Mesenteric fat pad (tissue), 1 donor: Measurements from ENCODE around the gene S100A7. TPM values are rescaled to one million over a fixed set of nuclear protein-coding genes. Genes with fewer than 3 reads are reported as not detected.
"Not testable (repeated sequence)": the region's sequence is repeated elsewhere in the genome, so short reads cannot be mapped to it uniquely, and the experiment has no call there.

Experiments
- DNase-seq: peaks from one replicate; pipeline ENCODE4 v3.0.0-alpha.2; 2020; ENCODE audit warnings: low spot score
- total RNA-seq: library from RNA; stranded (reverse); fragmentation: NEBNext Ultra II Directional; extraction: Animal tissue kit (Norgen Biotek cat#: 25700); gene quantifications from one replicate; pipeline ENCODE4 v1.2.1, GENCODE V29; 2021
- donor health status: DM: yes; HTN: yes; CAD: no.

Gene S100A7
- total RNA-seq, 1 donor from 2014 or later, result not detected

DNA sequence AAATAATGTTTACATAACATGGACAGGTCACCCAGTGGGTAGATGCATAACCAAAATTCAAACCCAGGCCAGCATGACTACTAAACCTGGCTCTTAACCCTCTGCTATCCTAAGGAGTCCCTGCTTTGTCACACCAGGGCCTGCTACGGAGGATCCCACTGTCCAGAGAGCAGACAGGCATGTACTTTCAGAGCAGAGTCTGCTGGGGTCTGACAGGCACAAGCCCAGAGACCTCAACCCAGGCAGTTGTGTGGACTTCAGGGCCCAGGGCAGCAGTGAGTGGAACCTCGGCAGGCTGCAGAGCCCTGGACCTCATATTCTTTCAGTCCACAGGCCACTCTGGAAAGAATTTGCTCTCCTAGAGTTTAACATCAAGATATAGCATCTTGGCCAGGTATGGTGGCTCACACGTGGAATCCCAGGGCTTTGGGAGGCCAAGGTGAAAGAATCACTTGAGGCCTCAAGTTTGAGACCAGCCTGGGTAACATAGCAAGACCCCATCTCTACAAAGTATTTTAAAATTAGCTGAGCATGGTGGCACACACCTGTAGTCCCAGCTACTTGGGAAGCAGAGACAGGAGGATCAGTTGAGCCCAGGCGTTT lies 16.1 kb upstream of the S100A7 start:
- no peak for DNase-seq

DNA sequence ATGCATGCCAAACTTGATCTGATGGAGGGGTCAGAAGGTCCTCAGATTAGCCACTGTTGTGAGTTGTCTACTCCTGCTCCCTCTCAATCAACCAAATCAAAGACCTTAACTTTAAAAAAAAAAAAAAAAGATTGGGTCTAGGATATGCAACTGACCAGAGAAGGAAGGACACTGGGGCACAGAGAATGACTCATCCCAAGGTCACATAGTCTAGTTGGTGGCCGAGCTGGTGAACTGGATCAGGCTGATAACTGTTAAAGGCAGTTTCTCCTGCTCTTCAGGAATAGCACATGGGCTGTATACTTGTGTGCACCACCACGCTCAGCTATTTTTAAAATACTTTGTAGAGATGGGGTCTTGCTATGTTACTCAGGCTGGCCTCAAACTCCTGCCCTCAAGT lies 14.8 kb upstream of the S100A7 start:
- DNase-seq, result no peak

DNA sequence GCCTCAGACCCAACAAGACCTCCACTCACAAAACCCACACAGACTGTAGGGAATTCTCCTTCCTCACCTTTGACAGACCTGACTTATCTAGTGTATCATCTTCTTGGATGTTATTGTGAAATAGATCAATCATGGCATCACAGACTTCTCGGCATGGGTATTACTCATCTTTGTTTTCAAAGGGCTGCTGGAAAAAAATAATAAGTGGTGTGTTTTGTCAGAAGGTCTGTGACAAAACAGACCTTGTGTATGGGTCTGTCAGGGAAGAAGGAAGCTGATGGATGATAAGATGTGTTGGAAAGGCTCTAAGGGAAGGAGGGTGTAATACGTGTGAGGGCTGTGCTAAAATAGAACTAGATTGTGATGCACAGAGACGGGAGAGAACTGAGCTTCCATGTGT lies 13.9 kb upstream of the S100A7 start:
- no peak for DNase-seq

DNA sequence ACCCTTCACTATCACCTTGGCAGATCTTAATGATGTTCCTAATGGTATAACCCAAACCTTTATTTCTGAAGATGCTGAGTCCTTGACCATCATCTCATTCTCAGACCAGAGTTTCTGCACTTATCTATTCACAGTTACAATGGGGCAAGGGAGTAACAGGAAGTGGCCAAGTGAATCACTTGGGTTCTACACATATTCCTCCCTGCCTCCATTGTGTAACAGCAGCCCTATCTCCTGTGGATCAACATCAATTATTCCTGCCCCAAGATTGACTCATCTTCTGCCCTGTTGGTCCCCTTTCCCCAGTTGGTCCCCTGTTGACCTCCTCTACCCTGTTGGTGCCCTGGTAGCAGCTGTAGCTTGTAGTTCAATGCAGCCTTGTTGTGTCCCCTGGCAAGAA lies 10.3 kb upstream of the S100A7 start:
- no peak for DNase-seq

DNA sequence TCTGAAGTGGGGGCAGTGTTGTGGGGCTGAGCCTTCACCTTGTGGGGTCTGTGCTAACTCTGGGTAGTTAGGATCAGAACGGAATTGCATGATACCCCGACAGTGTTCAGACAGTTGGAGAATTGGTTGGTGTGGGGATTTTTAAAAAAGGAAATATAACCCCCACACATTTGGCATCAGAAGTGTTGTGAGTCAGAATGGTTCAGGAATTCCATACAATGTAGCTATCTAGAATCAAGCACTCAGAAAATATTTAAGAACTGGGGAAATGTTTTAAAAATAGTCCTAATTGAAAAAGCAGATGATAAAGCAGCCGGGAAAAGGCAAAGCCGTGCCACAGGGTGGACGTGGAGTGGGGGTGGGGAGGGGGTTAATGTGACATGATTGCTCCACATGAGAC lies 6.5 kb upstream of the S100A7 start:
- no peak for DNase-seq

DNA sequence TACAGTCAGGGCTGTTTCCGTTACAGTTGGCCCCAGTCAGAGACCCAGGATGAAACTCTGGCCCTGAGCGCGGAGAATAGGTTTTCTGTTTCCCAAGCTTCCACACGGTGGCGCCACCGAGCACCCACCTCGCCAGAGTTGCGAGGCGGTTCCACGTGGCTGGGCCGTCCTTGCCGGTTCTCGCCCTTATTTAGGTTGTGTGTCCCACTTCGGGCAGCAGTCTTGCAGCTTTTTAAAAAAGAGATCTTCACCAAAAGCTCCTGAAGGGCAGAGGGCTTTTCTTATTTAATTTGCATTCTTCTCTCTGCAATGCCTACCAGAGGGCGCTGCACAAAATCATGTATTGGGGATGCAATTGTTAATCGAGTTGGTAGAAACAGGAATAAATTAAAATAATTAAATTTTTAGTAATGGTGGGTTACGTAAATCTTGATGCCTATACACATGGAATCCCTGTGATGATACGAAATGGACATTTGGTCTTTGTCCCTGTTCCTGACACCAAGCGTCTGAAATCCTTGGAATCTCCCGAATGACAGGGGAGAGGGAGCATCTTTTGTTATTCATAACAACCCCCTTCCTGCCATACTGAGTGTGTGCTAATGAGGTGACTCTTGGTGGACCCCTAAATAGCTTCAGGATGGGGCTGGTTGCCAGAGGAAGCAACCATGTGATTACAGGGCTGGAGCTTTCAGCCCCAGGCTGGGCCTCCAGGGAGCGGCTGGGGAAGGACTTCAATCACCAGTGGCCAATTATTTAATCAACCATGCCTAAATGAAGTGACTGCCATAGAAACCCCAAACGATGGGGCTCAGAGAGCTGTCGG lies 5.6 kb upstream of the S100A7 start:
- no peak for DNase-seq

DNA sequence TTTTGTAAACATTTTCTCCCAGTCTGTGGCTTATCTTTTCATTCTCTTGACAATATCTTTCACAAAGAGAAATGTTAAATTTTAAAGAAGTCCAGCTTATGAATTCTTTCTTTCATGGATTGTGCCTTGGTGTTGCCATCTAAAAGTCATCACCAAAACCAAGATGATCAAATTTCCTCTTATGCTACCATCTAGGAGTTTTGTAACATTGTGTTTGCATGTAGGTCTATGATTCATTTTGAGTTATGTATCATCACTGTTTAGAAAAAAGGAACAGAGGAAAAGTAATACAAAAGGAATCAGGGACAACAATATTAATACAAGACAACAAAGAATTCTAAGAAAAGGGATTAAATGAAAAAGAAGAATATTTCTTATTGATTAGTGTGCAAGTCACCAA lies 2.3 kb upstream of the S100A7 start:
- DNase-seq, result not testable (repeated sequence)

DNA sequence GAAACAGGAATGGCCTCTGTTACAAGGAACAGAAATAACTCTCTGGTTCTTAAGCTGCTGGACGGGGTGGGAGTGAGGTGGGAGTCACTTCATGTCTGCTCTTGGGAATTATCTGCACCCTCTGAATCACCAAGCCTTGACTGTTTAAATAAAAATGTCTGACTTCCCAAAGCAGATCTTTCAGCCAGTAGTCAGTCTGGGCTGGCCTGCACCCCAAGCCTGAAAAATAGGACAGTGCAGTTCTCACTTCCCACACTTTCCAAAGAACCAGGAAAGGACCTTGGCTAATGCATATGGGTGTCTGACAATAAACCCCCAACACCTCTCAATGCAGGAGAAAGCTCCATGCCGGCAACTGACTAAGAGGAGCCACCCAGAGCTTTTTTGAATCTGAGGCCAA lies 796 bp downstream of the S100A7 start:
- no peak for DNase-seq

DNA sequence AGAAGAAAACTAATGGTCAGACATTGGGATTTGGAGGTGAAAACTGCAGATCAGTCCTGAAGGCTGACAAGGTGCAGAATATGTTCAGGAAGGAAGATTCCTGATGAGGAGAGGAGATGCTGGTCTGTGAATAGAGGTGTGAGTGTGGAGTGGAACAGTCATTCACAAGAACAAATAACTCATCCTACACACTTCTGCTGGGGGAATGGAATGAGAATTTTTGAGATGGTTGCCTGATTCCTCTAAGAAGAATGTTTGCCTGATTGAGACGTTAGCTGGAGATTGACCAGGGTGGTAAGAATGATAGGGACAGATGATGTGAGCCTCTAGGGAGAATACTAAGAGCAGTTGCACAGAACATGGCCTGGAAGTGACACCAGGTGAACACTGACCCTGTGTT lies 4.1 kb downstream of the S100A7 start:
- DNase-seq, result no peak

DNA sequence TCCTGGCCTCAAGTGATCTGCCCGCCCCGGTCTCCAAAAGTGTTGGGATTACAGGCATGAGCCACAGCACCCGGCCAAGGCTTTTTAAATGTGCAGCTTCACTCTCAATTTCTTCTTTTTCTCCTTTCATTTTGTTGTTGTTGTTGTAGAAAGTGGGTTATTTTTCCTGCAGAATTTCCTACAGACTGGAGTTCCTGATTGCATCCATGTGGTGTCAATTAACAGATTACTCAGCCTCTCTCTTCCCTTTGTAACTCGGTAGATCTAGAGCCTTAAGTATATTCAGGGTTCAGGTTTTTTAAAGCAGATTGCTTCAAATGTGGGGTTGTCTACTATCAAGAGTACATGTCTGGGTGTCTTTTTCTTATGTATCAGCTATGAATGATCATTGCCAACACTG lies 11.6 kb downstream of the S100A7 start:
- not testable (repeated sequence) for DNase-seq

DNA sequence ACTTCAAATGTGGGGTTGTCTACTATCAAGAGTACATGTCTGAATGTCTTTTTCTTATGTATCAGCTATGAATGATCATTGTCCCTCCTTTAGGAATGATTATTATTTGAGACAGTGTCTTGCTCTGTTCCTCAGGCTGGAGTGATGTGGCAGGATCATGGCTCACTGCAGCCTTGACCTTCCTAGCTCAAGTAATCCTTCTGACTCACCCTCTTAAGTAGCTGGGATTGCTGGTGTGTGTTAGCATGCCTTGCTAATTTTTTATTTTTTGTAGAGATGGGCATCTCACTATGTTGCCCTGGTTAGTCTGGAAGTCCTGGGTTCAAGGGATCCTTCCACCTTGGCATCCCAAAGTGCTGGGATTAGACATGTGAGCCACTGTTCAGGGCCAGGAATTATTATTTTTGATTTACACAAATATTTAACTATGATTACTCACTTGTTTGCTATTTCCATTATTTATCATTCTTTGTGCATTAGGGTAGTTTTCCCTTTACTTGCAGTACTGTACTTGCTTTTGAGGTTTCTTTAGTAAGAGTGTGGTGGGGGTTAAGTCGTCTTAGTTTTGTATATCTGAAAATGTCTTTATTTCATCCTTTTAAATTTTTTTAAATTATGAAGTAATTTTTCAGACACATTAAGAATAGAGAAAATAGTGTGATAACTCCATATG lies 12.8 kb downstream of the S100A7 start:
- no peak for DNase-seq

DNA sequence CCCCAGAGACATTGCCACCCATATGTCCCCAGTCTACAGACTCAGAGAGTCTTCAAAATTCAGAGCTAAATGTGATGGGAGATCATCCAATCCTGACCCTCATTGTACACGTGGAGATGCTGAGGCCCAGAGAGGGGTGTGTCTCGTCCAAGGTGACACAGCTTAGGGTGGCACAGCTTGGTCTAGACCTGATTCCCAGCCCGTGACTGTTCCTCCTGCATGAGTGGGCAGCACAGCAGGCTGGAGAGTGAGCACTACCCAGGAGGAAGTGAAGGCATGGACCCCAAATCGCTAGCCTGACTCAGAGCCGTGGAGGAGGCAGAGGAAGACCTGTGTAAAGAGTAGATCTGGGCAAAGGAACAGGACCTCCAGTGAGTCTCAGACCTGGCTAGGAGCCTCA lies 16.4 kb downstream of the S100A7 start:
- DNase-seq, result no peak

DNA sequence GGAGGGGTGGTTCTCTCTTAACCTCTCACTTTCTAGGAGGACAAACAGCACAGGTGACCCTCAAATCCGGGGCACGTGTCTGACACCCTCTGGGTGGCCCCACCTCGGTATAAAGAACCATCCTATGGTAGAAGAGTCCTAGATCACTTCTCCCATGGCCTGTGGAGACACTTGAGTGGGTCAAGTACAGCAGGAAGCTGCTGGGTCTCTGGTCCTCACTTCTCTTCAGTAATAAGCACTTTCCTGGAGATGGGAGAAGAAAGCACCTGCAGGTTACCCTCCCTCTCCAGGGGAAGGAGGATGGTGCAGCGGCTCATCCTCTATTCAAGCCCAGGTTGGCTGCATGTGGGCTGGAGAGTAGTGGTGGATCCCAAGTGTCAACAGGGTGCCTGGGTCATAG lies 17.0 kb downstream of the S100A7 start:
- no peak for DNase-seq

DNA sequence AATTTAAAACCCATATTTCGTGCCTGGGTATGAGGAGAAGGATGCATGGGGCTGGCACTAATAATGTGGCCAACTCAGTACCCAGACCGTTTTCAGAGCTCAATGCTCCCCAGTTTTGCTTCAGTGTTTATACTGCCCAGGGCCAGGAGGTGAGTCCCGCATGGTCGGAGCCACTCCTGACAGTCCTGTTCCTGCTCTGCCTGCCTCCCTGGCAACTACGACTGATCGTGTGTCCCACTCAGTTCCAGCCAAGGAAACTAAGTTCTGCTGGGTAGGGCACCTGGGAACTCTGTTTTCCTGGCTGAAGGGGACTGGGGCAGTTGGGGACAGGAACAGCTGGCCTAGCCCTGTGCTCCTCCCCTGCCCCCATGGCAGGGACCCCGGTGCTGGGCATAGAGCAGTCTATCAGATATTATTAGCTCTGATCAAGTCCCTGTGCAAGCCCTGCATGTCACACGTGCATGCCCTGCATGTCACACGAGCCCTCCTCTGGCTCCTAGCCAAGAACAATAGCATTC lies 19.2 kb downstream of the S100A7 start:
- no peak for DNase-seq

DNA sequence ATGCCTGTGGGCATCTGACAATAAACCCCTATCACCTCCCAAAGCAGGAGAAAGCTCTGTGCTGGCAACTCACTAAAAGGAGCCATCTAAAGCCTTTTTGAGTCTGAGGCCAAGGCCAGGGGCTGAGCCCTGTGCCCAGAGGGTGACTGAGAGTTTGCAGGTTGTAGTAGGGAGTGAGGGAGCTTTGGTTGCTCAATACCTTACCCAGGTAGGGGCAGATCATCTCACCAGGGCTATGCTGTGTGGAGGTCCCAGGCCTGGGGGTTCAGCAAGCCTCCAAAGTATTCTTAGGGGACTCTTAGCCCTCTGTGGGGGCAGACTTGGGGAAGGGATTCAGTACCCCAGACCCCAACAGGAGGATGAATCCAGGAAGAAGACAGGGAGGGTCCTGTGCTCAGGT lies 21.2 kb downstream of the S100A7 start:
- no peak for DNase-seq

DNA sequence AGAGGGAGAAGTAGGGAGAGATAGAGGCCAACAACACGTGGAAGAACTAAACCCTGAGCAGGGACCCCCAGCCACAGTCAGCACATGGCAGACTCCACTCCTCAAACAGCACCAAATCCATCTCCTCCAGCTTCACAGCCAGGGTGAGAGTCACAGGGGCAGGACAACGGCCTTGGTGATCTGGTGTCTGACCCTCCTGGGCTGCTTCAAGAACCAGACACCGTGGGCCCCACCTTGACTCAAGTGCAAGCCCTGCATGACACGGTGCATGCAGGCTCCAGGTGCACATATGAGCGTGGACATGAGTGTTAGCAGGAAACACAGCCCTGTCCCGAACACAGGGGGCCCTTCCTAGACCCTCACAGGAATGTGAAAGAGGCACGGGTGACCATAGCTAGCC lies 21.9 kb downstream of the S100A7 start:
- no peak for DNase-seq

DNA sequence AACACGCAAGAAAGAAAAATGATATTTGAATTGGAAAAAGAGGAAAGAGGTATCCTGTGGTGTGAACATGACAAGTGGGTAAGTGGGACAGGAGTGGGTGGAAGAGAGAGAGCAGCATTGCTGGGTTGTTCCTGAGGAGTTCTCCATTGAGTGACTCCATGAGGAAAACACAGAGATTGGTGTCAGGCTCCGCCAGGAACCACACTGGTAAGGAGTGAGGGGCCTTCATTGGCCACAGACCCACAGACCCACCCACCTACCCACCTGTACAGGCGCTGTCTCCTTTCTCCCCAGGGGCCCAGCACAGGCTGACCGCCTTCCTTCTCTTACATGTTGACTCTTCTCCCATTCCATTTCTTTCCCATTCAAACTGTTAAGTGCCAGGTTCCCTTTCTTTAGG lies 23.2 kb downstream of the S100A7 start:
- DNase-seq, result no peak

DNA sequence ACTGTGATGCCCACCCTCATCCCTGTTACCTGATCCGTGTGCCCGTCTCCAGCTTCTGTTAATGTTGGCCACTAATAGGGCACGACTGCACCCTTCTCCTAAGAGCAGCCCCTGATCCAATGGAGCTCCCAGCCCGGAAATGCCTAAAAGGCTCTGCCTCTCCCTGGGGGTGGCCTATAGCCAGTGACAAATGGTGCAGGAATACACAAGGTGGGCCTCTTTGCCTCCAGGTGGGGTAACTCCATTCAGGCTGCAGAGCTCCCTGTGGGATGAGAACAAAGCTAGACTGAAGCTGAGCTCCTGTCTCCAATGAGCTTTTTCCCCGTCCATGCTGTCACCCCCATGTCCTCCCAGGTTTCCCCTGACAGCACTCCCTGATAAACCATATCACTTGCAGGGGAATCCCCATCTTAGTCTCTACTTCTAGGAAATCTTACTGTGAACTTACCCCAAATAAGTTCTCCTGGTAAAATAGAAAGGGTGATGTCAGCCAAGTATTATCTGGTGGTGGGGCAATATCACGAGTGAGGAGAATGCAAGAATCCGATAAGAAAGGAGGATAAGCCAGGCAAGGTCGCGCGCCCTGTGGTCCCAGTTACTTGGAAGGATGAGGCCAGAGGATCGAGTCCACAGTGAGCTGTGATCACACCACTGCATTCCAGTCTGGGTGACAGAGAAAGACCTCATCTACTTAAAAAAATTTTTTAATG lies 25.6 kb downstream of the S100A7 start:
- no peak for DNase-seq

DNA sequence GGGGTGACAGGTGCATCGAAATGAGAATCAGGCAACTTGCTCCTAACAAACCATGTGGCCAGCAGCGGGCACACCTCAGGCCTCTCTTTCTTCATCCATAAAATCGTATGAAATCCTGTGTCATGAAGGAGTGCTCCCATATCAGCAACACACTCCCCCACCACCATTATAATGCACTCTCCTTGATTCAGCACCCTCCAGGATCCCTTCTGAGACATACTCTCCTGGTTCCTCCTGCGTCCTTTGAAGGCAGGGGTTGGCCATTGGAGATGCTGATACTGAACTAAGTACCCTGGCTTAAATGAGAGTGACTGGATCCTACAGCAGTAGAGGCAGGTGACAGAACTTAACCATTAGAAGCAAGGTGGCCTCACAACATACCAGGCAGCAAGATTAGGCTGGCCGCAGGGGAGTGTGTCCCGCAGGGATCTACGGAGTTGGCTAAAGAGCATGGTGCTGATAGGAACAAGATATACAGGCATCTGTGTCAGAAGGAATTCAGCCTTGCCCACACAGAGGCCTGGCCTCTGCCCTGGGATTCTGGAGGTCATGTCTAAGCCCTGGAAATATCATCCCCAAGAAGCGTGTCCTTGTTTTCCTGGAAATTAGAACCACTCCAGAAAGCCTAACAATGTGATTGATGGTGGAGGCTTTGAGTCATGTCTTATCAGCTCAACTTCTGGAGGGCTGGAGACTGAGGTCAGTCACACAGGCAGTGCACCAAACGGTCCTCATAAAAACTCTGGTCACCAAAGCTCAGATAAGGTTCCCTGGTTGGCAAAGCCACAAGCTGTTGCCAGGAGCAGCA lies 27.4 kb downstream of the S100A7 start:
- DNase-seq, result no peak

DNA sequence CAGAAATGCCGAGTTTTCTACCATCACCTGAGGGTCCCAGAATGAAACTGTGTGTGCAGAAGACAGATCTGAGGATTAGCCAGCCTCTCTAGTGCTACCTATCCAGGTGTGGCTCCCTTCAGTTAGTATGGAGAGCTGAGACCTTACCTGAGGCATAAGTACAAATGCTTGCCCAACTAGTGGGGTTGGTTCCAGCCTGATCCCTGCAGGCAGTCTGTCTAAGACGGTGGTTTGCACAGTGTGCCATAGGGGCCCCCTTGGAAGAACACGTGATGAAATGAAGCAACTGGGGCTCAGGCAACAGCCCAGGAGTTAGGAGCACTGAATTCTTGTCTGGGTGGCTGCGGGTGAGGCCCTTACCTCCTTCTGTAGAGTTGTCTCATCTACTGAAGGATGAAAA lies 28.5 kb downstream of the S100A7 start:
- no peak for DNase-seq

DNA sequence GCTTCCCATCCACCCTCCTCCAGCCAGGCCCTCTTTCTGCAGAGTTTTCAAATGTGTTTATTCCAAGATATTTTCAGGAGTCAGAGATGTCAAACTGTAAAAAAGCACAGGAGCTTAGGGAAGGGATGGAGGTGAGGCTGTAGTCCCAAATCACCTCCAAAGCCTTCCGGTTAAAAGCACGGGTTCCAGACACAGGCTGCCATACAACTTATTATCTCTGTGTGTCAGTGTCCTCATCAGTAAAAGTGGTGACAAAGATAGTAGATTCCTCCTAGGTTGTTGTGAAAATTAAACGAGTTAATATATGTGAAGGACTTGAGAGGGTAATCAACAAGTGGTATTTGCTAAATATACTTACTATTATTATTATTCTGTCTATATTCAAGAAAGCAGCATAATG lies 29.0 kb downstream of the S100A7 start:
- no peak for DNase-seq
